AG04449 (cell line): ENCODE results near the gene BORA.
"Not testable (repeated sequence)": the region's sequence is repeated elsewhere in the genome, so short reads cannot be mapped to it uniquely, and the experiment has no call there.

Source experiments
- CTCF ChIA-PET: fragments of 350-600 bp; formaldehyde crosslinking; extraction: SDS; loops from one replicate; lab custom pipeline; 2021; ENCODE audit warnings: antibody characterized with exemption; lab: Yijun Ruan, JAX
- POLR2A ChIA-PET: fragments of 400-600, 350-600 bp; formaldehyde crosslinking; extraction: SDS; loops from one replicate; lab custom pipeline; 2020; ENCODE audit warnings: antibody characterized with exemption, inconsistent platforms; lab: Yijun Ruan, JAX
- DNase-seq: peaks from one replicate; pipeline ENCODE4 v3.0.0-alpha.2; 2010; ENCODE audit warnings: low read depth, low spot score
- H3K4me3 ChIP-seq: 2 replicates; pipeline ENCODE4 v1.5.1; 2011; ENCODE audit warnings: low read depth, mild to moderate bottlenecking, control low read depth, low read length
- TF ChIP-seq, protein P1 (sequence below): IDR thresholded peaks from one replicate; pipeline ENCODE4 v1.5.1; 2011; ENCODE audit warnings: mild to moderate bottlenecking, moderate library complexity, low read length, control low read depth, inconsistent platforms; ENCODE audit not compliant: insufficient read depth; ENCODE audit errors: missing control alignments

BORA gene

DNA sequence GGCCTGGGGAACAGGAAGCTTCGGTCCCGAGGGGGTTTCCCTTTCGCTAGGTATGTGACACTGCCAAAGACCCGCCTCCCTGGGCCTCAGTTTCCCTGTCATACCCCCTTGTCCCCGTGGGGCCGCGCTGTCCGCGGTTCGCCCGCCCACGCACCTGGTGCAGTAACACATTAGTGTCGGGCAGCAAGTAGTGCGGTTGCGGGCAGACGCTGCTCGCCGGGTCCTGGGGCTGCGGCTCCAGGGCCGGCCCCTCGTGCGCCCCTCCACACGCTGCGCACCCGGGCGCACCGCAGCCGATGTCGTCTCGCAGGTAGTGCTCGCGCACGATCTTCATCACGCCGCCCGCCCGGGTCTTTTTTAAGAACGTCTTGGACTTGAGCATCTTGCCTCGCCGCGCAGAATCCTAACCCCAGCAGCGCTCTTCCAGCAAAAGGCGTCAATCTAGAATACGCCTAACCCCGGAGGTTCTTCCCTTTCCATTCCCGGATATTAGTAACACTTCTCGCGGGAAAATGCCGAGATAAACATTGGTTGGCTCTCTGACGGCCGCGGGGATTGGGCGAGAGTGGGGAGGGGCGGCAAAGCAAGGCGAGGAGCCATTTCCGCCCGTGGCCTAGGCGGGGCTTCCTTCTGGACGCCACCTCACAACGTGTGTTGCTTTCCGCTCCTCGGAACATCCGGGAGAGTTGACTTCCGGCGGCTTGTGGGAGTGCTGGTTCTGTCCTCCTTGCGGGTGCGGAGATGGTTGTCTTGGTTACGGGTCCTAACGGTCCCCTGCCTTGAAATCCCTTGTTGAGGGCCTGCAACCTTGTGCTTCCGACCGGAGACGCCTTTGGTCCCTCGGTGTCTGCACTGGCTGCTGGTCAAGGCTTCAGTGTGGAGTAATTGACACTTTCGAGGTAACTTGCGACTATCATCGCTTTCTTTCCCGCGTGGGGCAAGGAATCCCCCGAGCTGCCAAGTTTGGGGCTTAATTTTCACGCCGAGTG lies 54.0 kb downstream of the BORA start, which contains the start of the genes DIS3 and PIBF1:
Gene DIS3 (minus strand): TSS at position 450 of the 989 bp plus-strand sequence. CDS start 68 bp downstream, at position 382.
Gene PIBF1 (plus strand): TSS at position 683 of the 989 bp plus-strand sequence. CDS start 1,337 bp downstream, outside the sequence.
- TF ChIP-seq, protein P1, sequence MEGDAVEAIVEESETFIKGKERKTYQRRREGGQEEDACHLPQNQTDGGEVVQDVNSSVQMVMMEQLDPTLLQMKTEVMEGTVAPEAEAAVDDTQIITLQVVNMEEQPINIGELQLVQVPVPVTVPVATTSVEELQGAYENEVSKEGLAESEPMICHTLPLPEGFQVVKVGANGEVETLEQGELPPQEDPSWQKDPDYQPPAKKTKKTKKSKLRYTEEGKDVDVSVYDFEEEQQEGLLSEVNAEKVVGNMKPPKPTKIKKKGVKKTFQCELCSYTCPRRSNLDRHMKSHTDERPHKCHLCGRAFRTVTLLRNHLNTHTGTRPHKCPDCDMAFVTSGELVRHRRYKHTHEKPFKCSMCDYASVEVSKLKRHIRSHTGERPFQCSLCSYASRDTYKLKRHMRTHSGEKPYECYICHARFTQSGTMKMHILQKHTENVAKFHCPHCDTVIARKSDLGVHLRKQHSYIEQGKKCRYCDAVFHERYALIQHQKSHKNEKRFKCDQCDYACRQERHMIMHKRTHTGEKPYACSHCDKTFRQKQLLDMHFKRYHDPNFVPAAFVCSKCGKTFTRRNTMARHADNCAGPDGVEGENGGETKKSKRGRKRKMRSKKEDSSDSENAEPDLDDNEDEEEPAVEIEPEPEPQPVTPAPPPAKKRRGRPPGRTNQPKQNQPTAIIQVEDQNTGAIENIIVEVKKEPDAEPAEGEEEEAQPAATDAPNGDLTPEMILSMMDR: peak; percentile 8
- CTCF ChIA-PET: interaction anchor here (1.7 kb wide), 1 partner anchor 14 kb away, joined by 6 read pairs; no protein-coding TSS in a partner anchor
- DNase-seq: peak; percentile 84
- H3K4me3 ChIP-seq: peak within 1 kb of the TSS; percentile 96
- POLR2A ChIA-PET: no interaction called here

DNA sequence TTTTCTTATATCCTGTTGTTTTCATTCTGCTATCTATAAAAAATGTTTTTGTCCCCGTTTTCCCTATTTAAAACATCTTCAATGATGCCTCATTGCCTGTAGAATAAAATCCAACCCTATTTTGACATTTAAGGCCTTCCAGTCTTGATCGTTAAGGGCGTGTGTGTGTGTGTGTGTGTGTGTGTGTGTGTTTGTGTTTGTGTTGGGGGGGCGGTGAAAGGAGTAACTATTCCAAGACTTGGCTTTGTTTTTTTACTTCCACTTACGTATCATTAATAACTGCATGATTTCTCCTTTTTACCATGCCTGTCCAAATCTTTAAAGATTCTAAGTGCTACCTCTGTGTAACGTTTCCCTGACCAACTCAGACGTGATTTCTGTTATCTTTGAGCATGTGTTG lies 55.0 kb downstream of the BORA start:
- CTCF ChIA-PET: no interaction called here
- TF ChIP-seq, protein P1: no peak
- no peak for DNase-seq
- H3K4me3 ChIP-seq: peak overlapping the region; percentile 96
- POLR2A ChIA-PET: no interaction called here

DNA sequence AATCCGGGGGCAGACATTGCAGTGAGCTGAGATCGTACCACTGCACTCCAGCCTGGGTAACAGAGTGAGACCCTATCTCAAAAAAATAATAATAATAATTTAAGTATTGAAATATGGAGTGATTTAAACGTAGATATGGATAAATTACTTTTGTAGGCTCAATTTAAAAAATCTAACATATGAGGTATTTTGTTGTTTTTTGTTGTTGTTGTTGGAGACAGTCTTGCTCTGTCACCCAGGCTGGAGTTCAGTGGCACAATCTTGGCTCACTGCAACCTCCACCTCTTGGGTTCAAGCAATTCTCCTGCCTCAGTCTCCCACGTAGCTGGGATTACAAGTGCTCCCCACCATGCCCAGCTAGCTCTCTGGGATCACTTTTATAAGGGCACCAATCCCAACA lies 57.0 kb downstream of the BORA start:
- POLR2A ChIA-PET, DNase-seq, H3K4me3 ChIP-seq, CTCF ChIA-PET: not testable (repeated sequence)

DNA sequence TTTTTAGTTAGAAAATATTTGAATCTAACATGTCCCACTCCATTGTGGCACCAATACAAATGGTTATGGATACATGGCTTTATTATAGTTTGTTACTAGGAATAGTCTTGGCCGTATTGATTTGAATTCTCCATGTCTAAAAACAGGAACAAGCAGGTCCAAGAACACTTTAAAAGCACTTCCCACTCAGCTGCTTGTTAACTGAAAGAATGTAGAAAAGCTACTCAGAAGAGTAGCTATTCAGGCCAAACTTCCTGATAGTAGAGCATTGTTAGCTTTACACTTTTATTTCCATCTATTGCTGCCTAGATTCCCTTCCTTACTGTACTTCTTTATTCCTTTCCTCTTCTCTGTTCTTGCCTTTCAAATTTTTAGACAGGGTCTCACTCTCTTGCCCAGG lies 61.1 kb downstream of the BORA start:
- TF ChIP-seq, protein P1: no peak
- no peak overlapping the region for H3K4me3 ChIP-seq
- no peak for DNase-seq
- CTCF ChIA-PET: no interaction called here
- POLR2A ChIA-PET: no interaction called here

DNA sequence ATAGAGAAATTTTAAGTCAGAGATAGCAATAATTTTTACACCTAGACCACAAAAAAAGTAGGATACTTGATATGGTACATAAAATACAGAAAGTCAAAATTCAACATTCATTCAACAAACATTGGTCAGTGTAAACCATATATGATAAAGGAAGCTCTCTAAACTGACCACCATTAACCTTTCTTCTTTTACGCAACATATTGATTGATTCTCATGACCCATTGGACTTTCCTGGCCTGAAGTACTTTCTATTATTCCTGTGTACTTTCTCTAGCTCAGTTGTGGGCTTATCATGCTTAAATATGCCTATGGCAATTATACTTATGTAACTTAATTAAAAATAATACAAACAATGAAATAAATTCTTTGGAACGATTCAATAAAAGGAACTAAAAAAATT lies 64.9 kb downstream of the BORA start:
- ChIA-PET POLR2A (no interaction called here), CTCF (no interaction called here)
- no peak overlapping the region for H3K4me3 ChIP-seq
- DNase-seq: no peak
- TF ChIP-seq, protein P1: no peak

DNA sequence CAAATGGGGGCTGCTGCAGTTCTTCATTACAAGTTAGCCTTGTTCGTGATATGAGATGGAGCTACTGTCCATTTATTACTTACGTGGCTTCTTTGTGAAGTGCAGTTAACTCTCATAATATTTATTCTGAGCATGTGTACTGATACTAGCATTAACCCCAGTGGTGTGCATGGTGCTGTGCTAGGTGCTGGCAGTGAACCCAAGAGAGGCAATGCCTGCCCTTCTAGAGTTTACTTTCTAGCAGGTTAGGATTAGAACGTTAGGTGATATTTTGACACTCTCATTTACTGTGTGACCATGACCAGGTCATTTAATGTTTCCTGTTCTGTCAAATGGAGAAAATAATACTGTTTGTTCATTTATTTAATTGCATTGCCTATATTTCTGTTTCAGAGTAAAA lies 71.1 kb downstream of the BORA start:
- ChIA-PET POLR2A (no interaction called here), CTCF (no interaction called here)
- no peak for DNase-seq
- H3K4me3 ChIP-seq: no peak overlapping the region
- TF ChIP-seq, protein P1: no peak
